ENCODE results near the gene COX18.

- TF ChIP-seq EZH2 (IDR thresholded peaks at IDR 0.05) = no peak
- TF ChIP-seq POLR2AphosphoS5 (IDR thresholded peaks at IDR 0.05; ENCODE audit: borderline replicate concordance, low read depth, low read length) = no peak
Observed at GRCh38 chr4:73075832-73076231, 6.3 kb upstream of the COX18 start.

All from SK-N-MC (cell line).